SK-N-MC (cell line): ENCODE data around the gene CACNB2.

ENCODE experiments used
- EZH2 ChIP-seq: fragments of 200-600 bp; sonication (generic); IDR thresholded peaks from one replicate; pipeline ENCODE4 v1.6.1; 2017; ENCODE audit warnings: antibody characterized with exemption
- POLR2AphosphoS5 ChIP-seq: IDR thresholded peaks from 2 replicates; pipeline ENCODE4 v1.6.1; 2012; ENCODE audit warnings: mild to moderate bottlenecking, low read depth, low read length, borderline replicate concordance

GRCh38 chr10:18532881-18533535, 392.8 kb downstream of the CACNB2 start:
- TF ChIP-seq EZH2 (no peak), POLR2AphosphoS5 (no peak)
